Right renal cortex interstitium (tissue), 3 donors: ENCODE measurements around the gene ENPP4. TPM values are rescaled to one million over a fixed set of nuclear protein-coding genes. Genes with fewer than 3 reads are reported as not detected.

Source experiments
- polyA plus RNA-seq, 3 donors: library from polyadenylated mRNA; unstranded; fragments of 120-200 nt; gene quantifications; one replicate each; pipeline ENCODE4 v1.2.1, GENCODE V29; 2013; ENCODE audit not compliant: insufficient read length in 3 of 3

ENPP4 gene
- polyA plus RNA-seq, 3 donors = 16.7 to 18.8 (median 18.1) TPM

Other genes starting within 250 kb of the ENPP4 start
- gene CLIC5, start 114.1 kb upstream of the ENPP4 start, polyA plus RNA-seq = 100 to 1,000 TPM; 194 to 233 (median 233) TPM
- 10 to 100 TPM; 16.8 to 18.9 (median 18.7) TPM for gene ENPP5, start 41.0 kb downstream of the ENPP4 start, polyA plus RNA-seq